CD14-positive monocyte (primary cell): ENCODE data around the gene FAM83D. TPM values are rescaled to one million over a fixed set of nuclear protein-coding genes. Genes with fewer than 3 reads are reported as not detected.

Source experiments
- DNase-seq, 3 donors: peaks; one replicate each; pipeline ENCODE4 v3.0.0-alpha.2; 2011 to 2022
- H2AFZ ChIP-seq: 2 replicates; pipeline ENCODE4 v1.6.0; 2012; ENCODE audit warnings: mild to moderate bottlenecking, low read depth, low read length, inconsistent platforms; ENCODE audit not compliant: insufficient read depth, poor library complexity, severe bottlenecking
- H3K27ac ChIP-seq, 2 donors: 1 replicate in 1 of 2; 2 replicates in 1 of 2; pipeline ENCODE4 v1.5.1; 2012 to 2013; ENCODE audit warnings: low read length in 2 of 2, control low read depth in 1 of 2, inconsistent platforms in 1 of 2, low read depth in 1 of 2, mild to moderate bottlenecking in 1 of 2
- H3K27me3 ChIP-seq, 2 donors: one replicate each; pipeline versions ENCODE4 v1.6.0 to v1.6.1; 2011 to 2013; ENCODE audit warnings: low read length in 2 of 2; ENCODE audit not compliant: control insufficient read depth in 2 of 2, insufficient read depth in 2 of 2
- H3K36me3 ChIP-seq, 2 donors: replicated peaks in 1 of 2; 1 replicate in 1 of 2; 2 replicates in 1 of 2; pipeline versions ENCODE4 v1.5.1 to v1.6.1; 2012 to 2013; ENCODE audit warnings: low read length in 2 of 2, control low read depth in 1 of 2, inconsistent platforms in 1 of 2, mild to moderate bottlenecking in 1 of 2; ENCODE audit not compliant: insufficient read depth in 2 of 2, control insufficient read depth in 1 of 2
- H3K4me1 ChIP-seq, 2 donors: 1 replicate in 1 of 2; 2 replicates in 1 of 2; pipeline versions ENCODE4 v1.5.1 to v1.6.1; 2012 to 2013; ENCODE audit warnings: low read length in 2 of 2, control low read depth in 1 of 2, inconsistent platforms in 1 of 2, mild to moderate bottlenecking in 1 of 2, moderate library complexity in 1 of 2; ENCODE audit not compliant: insufficient read depth in 2 of 2, control insufficient read depth in 1 of 2
- H3K4me2 ChIP-seq: replicated peaks from 2 replicates; pipeline ENCODE3; 2012; ENCODE audit warnings: low read length, moderate library complexity, mild to moderate bottlenecking; ENCODE audit not compliant: poor library complexity, severe bottlenecking; ENCODE audit errors: extremely low read depth
- H3K4me3 ChIP-seq, 3 experiments: fragments of 200-600 bp in 1 of 3; sonication (generic) in 1 of 3; replicated peaks in 1 of 3; 1 replicate in 2 of 3; 2 replicates in 1 of 3; pipeline ENCODE4 v1.5.1; 2011 to 2013; ENCODE audit warnings: low read length in 3 of 3, mild to moderate bottlenecking in 3 of 3, control low read depth in 2 of 3, low read depth in 2 of 3, inconsistent platforms in 1 of 3, moderate library complexity in 1 of 3
- H3K79me2 ChIP-seq: 2 replicates; pipeline ENCODE4 v1.6.0; 2012; ENCODE audit warnings: mild to moderate bottlenecking, control low read depth, inconsistent platforms, low read length, moderate library complexity; ENCODE audit not compliant: insufficient read depth
- H3K9ac ChIP-seq: 2 replicates; pipeline ENCODE4 v1.6.0; 2017; ENCODE audit warnings: low read length, mild to moderate bottlenecking; ENCODE audit not compliant: insufficient read depth, poor library complexity, severe bottlenecking
- H3K9me3 ChIP-seq, 2 donors: replicated peaks in 1 of 2; 1 replicate in 1 of 2; 2 replicates in 1 of 2; pipeline versions ENCODE4 v1.5.1 to v1.6.1; 2012 to 2013; ENCODE audit warnings: low read length in 2 of 2, control low read depth in 1 of 2; ENCODE audit not compliant: control insufficient read depth in 1 of 2, insufficient read depth in 1 of 2
- H4K20me1 ChIP-seq: 2 replicates; pipeline ENCODE4 v1.6.0; 2012; ENCODE audit warnings: mild to moderate bottlenecking, low read length, control low read depth, moderate library complexity; ENCODE audit not compliant: insufficient read depth
- H3K27ac Mint-ChIP-seq, 7 donors: one replicate each; pipeline ENCODE4 v1.8.0; 2020; ENCODE audit warnings: mild to moderate bottlenecking in 7 of 7, mixed read lengths in 7 of 7, moderate library complexity in 6 of 7, inconsistent platforms in 2 of 7
- H3K27me3 Mint-ChIP-seq, 3 donors: one replicate each; pipeline ENCODE4 v1.8.0; 2021 to 2022; ENCODE audit warnings: low read depth in 3 of 3, mild to moderate bottlenecking in 3 of 3, mixed read lengths in 3 of 3, moderate library complexity in 3 of 3, inconsistent platforms in 1 of 3
- H3K36me3 Mint-ChIP-seq, 2 donors: one replicate each; pipeline ENCODE4 v1.8.0; 2020; ENCODE audit warnings: mixed read lengths in 2 of 2, inconsistent platforms in 1 of 2, mild to moderate bottlenecking in 1 of 2
- H3K4me1 Mint-ChIP-seq: one replicate; pipeline ENCODE4 v1.8.0; 2020; ENCODE audit warnings: mild to moderate bottlenecking, mixed read lengths
- H3K4me3 Mint-ChIP-seq, 2 donors: one replicate each; pipeline ENCODE4 v1.8.0; 2020; ENCODE audit warnings: mild to moderate bottlenecking in 2 of 2, mixed read lengths in 2 of 2, moderate library complexity in 1 of 2
- H3K9me3 Mint-ChIP-seq, 7 donors: one replicate each; pipeline ENCODE4 v1.8.0; 2020 to 2022; ENCODE audit warnings: mixed read lengths in 7 of 7, mild to moderate bottlenecking in 6 of 7, moderate library complexity in 6 of 7, inconsistent platforms in 2 of 7
- CTCF ChIP-seq: fragments of 200-600 bp; IDR thresholded peaks from one replicate; pipeline ENCODE4 v1.8.0; 2022; ENCODE audit warnings: antibody characterized with exemption, mild to moderate bottlenecking
- WGBS: methylation state at CpG from one replicate; pipeline ENCODE4 v1.1.5; 2013; ENCODE audit warnings: missing lambda C conversion rate; ENCODE audit not compliant: insufficient coverage; 5-methylcytosine and 5-hydroxymethylcytosine counted together
- intact Hi-C, 2 donors: fragments of 100-400 bp; cut with micrococcal nuclease; formaldehyde crosslinking; loops; one replicate each; pipeline versions ENCODE4 v1.15.0 to v1.15.1; 2023
- polyA plus RNA-seq, 3 donors: library from polyadenylated mRNA; depleted of rRNA in 1 of 3; unstranded in 2 of 3; stranded (reverse) in 1 of 3; fragments of 300-500 nt in 2 of 3; fragments of >200 nt in 1 of 3; fragmentation: Illumina TruSeq in 2 of 3; gene quantifications; 1 replicate in 2 of 3; 2 replicates in 1 of 3; pipeline ENCODE4 v1.2.3, GENCODE V29; 2012 to 2021

The FAM83D gene
- polyA plus RNA-seq, 3 donors, result 0.09 to 0.15 TPM; not detected in 1

- Histone ChIP-seq H3K36me3 (peaks cover 0 to 6% of the 10 kb centered on the region in 2 donors), H3K4me3 (no peak overlapping the region), H3K9me3 (no peaks in the 10 kb centered on the region), H4K20me1 (no peaks in the 10 kb centered on the region), H3K27ac (no peak overlapping the region), H3K4me2 (no peak overlapping the region), H3K79me2 (no peaks in the 10 kb centered on the region), H2AFZ (no peak overlapping the region), H3K9ac (no peak overlapping the region), H3K4me1 (no peaks in the 10 kb centered on the region), H3K27me3 (no peaks in the 10 kb centered on the region)
- Mint-ChIP-seq H3K4me1 (peaks cover 8% of the 10 kb centered on the region), H3K4me3 (no peak overlapping the region), H3K27ac (peak overlapping the region in 1 of 7 donors; percentile 73), H3K9me3 (peaks cover 0 to 4% (median 3%) of the 10 kb centered on the region in 7 donors), H3K36me3 (peaks cover 0 to 20% of the 10 kb centered on the region in 2 donors), H3K27me3 (peaks cover 0 to 9% (median 2%) of the 10 kb centered on the region in 3 donors)
- 0% methylated on average over 14 of the region's 25 CpGs for WGBS
- peak; percentile 89 for TF ChIP-seq CTCF
- peak; percentile 42 to 51 (median 47) for DNase-seq
- intact Hi-C loops, result loop anchor here (2.0 to 10.0 kb wide), 3 partner anchors 89 to 247 kb away; partner anchors contain the start of gene PPP1R16B (in 1 of the 2)
Measured at GRCh38 chr20:38893565-38894090, 32.6 kb upstream of the FAM83D start.

GRCh38 chr20:38894091-38894847, 31.9 kb upstream of the FAM83D start:
- H3K9me3 Mint-ChIP-seq, result peaks cover 0 to 4% (median 3%) of the 10 kb centered on the region in 7 donors
- Histone ChIP-seq H3K4me1 (no peaks in the 10 kb centered on the region), H3K79me2 (no peaks in the 10 kb centered on the region), H2AFZ (no peak overlapping the region), H3K4me2 (no peak overlapping the region), H3K9me3 (no peaks in the 10 kb centered on the region), H3K27me3 (no peaks in the 10 kb centered on the region), H3K4me3 (no peak overlapping the region), H3K9ac (no peak overlapping the region), H3K36me3 (peaks cover 0 to 6% of the 10 kb centered on the region in 2 donors), H3K27ac (no peak overlapping the region), H4K20me1 (no peaks in the 10 kb centered on the region)
- peak overlapping the region in 1 of 2 donors; percentile 2 for H3K4me3 Mint-ChIP-seq
- 64% methylated on average over 22 of the region's 30 CpGs for WGBS
- peaks cover 0 to 20% of the 10 kb centered on the region in 2 donors for H3K36me3 Mint-ChIP-seq
- H3K27me3 Mint-ChIP-seq, result peaks cover 0 to 9% (median 2%) of the 10 kb centered on the region in 3 donors
- H3K27ac Mint-ChIP-seq, result peak overlapping the region in 3 of 7 donors; percentile 38 to 61 (median 54)
- H3K4me1 Mint-ChIP-seq, result peaks cover 8% of the 10 kb centered on the region
- no peak for DNase-seq
- TF ChIP-seq CTCF, result peak; percentile 67
- intact Hi-C loops, result loop anchor here (5.0 to 10.0 kb wide), 2 partner anchors 89 to 247 kb away; partner anchors contain the start of gene PPP1R16B (in 1 of the 2)
